Measurements from ENCODE around the gene TBXA2R.

DNA sequence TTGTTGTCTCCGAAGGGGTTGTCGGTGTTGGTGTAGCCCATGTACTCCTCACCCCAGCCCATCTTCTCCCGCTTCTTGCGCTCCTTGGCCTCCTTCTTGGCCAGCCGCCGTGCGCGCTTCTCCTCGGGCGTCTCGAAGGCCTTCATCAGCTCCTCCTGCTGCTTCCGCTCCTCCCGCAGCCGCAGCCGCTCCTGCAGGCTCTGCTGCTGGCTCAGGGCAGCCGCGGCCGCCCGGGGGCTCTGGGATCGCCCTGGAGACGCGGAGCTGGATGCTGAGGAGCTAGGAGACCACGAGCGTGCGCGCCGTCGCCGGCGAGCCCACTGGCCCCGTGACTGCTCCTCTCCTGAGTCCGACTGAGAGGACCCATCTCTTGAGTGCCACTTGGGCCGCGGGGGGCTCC lies 17.0 kb upstream of the TBXA2R start:
- TF ChIP-seq, protein P1, sequence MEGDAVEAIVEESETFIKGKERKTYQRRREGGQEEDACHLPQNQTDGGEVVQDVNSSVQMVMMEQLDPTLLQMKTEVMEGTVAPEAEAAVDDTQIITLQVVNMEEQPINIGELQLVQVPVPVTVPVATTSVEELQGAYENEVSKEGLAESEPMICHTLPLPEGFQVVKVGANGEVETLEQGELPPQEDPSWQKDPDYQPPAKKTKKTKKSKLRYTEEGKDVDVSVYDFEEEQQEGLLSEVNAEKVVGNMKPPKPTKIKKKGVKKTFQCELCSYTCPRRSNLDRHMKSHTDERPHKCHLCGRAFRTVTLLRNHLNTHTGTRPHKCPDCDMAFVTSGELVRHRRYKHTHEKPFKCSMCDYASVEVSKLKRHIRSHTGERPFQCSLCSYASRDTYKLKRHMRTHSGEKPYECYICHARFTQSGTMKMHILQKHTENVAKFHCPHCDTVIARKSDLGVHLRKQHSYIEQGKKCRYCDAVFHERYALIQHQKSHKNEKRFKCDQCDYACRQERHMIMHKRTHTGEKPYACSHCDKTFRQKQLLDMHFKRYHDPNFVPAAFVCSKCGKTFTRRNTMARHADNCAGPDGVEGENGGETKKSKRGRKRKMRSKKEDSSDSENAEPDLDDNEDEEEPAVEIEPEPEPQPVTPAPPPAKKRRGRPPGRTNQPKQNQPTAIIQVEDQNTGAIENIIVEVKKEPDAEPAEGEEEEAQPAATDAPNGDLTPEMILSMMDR (IDR thresholded peaks at IDR 0.05), result no peak
- TF ChIP-seq POLR2A (IDR thresholded peaks at IDR 0.05), result no peak
